ENCODE results near the gene HTRA3.

- TF ChIP-seq POLR2AphosphoS5 (IDR thresholded peaks at IDR 0.05; ENCODE audit: low read depth) (no peak), CTCF (conservative IDR thresholded peaks at IDR 0.05; ENCODE audit: low read depth in 2 of 2) (no peak; a peak in 1 of 4 replicates), CREB1 (CRISPR knock-in tag; IDR thresholded peaks at IDR 0.05; ENCODE audit: low read depth) (no peak), REST (IDR thresholded peaks at IDR 0.05; ENCODE audit: unreplicated experiment) (no peak), EZH2 (IDR thresholded peaks at IDR 0.05; ENCODE audit: low read depth, unreplicated experiment) (no peak), EZH2phosphoT487 (IDR thresholded peaks at IDR 0.05; ENCODE audit: unreplicated experiment) (no peak), ZNF331 (CRISPR knock-in tag; IDR thresholded peaks at IDR 0.05; ENCODE audit: low read depth) (no peak), ETS1 (IDR thresholded peaks at IDR 0.05) (no peak), NANOG (IDR thresholded peaks at IDR 0.05; ENCODE audit: borderline replicate concordance) (no peak), JUNB (IDR thresholded peaks at IDR 0.05; ENCODE audit: unreplicated experiment) (no peak), ZNF114 (CRISPR knock-in tag; IDR thresholded peaks at IDR 0.05) (no peak), ZNF462 (CRISPR knock-in tag; IDR thresholded peaks at IDR 0.05) (no peak), STAT1 (IDR thresholded peaks at IDR 0.05; ENCODE audit: unreplicated experiment) (no peak)
Measured at GRCh38 chr4:8236106-8236919, 33.2 kb upstream of the HTRA3 start.
